GM19238 (cell line): ENCODE data around the gene APP.

Experiments used
- DNase-seq: peaks from one replicate; pipeline ENCODE4 v3.0.0; 2011; ENCODE audit warnings: low spot score; ENCODE audit not compliant: insufficient read length

The APP gene

GRCh38 chr21:25878344-25878743 lies 292.2 kb downstream of the APP start:
- DNase-seq: no peak

DNA sequence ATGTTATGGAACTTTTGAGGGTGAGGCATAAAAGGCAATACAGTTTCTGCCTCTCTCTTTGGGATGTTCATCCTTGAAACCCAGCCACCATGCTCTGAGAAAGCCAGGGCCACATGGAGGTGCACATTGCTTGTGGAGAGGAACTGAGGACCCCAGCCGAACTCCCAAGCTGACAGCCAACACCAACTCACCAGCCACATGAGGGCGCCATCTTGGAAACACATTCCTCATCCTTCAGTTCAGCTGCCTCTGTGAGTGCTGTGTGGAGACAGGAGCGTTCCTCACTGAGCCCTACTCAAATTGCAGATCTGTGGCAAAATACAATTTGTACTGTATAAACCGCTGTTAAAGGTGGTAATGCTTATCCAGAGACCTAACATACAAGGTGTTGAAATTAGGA lies 298.3 kb downstream of the APP start:
- DNase-seq: no peak

DNA sequence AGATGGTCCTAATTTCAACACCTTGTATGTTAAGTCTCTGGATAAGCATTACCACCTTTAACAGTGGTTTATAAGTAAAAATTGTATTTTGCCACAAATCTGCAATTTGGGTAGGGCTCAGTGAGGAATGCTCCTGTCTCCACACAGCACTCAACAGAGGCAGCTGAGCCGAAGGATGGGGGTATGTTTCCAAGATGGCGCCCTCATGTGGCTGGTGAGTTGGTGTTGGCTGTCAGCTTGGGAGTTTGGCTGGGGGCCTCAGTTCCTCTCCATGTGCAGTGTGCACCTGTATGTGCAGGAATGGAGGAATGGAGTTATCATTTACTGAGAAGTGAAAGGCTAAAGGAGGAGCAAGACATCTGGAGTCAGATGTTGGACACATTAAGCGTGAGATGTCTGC lies 299.0 kb downstream of the APP start:
- DNase-seq: no peak

DNA sequence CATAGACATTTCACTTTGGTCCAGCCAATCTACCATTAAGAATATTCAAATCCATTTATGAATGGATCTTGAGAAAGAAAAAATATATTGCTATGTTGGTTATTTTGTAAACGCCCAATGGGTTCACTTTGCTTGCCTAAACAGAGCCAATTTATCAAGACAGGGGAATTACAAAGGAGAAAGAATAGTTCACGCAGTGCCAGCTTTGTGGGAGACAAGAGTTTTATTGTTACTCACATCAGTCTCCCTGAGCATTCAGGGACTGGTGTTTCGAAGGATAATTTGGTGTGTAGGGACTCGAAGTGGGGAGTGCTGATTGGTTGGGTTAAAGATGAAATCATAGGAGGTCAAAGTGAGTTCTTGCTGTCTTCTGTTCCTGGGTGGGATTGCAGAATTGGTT lies 300.5 kb downstream of the APP start:
- DNase-seq: no peak

GRCh38 chr21:25867061-25867460 lies 303.5 kb downstream of the APP start:
- no peak for DNase-seq

DNA sequence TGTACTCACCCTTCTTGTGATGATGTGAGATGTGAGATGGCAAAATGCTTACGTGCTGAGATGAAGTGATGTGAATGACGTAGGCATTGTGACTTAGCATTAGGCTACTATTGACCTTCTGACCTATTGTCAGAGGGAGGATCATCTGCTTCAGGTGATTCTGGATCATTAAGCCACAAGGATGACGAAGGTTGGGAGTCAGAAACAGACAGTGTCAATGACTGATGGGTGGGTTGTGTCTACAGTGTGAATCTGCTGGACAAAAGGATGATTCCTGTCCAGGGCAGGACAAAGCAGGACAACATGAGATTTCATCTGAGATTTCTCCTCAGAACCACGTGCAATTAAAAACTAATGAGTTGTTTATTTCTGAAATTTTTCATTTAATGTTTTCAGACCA lies 306.8 kb downstream of the APP start:
- no peak for DNase-seq

- DNase-seq: no peak
Observed at GRCh38 chr21:25863031-25863430, 307.5 kb downstream of the APP start.

- DNase-seq: peak; percentile 10
Observed at GRCh38 chr21:25862596-25862995, 308.0 kb downstream of the APP start.

DNA sequence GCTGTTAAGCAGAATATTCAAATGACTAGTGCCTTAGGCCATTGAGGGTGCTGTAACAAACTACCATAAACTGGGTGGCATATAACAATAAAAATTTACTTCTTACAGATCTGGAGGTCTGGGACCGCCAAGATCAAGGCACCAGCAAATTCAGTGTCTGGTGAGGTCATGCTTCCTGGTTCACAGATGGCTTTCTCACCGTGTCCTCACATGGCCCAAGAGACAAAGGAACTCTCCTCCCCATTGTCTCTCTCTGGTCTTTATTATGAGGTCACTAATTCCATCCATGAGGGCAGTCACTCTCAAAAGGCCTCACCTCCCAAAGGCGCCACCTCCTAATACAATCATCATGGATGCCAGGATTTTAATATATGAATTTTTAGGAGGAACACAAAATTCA lies 308.5 kb downstream of the APP start:
- DNase-seq: no peak

- no peak for DNase-seq
Observed at GRCh38 chr21:25859235-25859929, 311.2 kb downstream of the APP start.

- no peak for DNase-seq
Observed at GRCh38 chr21:25858325-25858724, 312.2 kb downstream of the APP start.

GRCh38 chr21:25857308-25858074 lies 313.1 kb downstream of the APP start:
- DNase-seq: no peak

DNA sequence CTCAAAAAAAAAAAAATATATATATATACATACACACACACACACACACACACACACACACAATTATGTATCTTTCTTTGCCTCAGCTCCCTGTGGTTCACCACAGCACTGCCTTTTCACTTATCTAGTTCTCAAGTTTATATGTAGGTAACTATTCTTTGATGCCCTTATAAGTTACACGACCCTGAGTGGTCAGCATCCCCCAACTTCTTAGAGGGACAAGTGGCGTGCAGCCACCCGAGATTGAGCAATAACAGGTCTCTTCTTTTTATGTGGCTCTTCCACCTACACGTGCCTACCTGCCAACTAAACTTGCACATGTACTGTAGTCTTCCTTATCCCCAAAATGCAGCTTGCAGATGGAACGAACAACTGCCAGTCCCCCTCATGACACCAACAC lies 315.0 kb downstream of the APP start:
- no peak for DNase-seq

- DNase-seq: no peak
Observed at GRCh38 chr21:25850126-25850842, 320.3 kb downstream of the APP start.

DNA sequence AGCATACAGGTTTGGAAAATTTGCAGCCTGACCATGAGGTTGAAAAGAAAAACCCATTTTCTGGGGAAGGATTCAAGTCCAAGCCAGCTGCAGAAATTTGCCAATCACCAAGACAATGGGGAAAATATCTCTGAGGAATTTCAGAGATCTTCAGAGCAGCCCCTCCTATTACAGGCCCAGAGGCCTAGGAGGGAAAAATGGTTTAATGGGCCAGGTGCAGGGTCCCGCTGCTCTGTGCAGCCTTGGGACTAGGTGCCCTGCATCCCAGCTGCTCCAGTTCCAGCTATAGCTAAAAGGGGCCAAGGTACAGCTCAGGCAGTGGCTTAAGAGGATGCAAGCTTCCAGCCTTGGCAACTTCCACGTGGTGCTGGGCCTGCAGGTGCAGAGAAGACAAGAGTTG lies 322.3 kb downstream of the APP start:
- no peak for DNase-seq

DNA sequence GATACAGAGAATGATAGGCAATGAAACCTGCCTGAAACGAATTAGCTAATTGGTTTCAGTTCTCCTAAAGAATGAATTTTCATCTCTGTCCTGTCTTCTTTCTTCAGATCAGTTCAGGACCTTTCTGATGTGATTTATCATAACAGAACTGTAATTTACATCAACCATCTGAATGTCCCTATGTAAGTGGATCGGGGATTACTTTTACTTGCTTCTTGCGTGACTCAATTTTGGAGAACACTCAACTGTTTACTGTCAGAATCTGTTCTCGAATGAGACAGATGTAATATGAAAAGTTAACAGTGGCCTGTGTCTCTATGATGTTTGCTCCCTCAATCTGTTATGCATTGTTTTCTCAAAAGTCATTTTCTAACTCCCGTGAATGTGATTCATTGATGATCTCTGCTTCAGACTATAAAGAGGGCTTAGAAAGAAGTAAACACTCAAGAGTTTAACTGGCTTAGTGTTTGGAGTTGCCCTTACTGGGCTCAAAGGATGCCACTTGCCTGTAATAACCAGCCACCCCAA lies 324.8 kb downstream of the APP start:
- no peak for DNase-seq

DNA sequence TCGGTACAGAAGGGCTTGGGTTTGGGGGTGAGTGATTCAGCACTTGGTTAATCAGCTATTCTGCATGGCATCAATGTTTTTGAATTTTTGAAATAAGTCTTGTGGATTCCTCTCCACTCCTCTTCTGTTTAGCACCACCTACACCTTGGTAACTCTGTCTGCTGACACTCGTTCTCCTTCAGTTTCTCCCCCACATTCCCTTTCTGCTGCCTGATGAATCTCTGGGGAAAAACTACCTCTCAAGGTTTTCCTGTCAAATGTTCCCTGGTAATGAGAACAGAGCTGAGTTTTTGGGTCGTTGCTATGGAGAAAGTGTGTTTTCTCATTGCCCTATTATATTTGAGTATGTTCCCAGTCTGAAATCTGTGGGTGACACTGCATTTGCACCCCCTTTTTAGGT lies 327.6 kb downstream of the APP start:
- DNase-seq: no peak

DNA sequence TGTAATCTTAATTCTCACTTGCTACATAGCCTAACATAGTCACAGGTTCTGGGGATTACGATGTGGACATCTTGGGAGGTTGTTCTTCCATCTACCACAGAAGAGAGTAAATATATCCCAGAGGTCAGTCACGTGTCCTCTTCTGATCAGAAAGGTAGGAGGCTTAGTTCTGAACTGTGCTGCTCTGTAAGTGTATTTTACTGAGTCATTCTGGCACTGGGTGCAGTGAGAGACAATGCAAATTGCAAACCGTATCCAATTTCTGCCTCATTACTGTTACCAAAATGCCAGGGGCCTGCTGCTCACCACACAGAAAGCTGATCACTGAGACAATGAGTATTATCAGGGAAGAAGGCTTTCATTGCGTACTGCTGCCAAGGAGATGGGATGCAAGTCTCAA lies 331.8 kb downstream of the APP start:
- no peak for DNase-seq

DNA sequence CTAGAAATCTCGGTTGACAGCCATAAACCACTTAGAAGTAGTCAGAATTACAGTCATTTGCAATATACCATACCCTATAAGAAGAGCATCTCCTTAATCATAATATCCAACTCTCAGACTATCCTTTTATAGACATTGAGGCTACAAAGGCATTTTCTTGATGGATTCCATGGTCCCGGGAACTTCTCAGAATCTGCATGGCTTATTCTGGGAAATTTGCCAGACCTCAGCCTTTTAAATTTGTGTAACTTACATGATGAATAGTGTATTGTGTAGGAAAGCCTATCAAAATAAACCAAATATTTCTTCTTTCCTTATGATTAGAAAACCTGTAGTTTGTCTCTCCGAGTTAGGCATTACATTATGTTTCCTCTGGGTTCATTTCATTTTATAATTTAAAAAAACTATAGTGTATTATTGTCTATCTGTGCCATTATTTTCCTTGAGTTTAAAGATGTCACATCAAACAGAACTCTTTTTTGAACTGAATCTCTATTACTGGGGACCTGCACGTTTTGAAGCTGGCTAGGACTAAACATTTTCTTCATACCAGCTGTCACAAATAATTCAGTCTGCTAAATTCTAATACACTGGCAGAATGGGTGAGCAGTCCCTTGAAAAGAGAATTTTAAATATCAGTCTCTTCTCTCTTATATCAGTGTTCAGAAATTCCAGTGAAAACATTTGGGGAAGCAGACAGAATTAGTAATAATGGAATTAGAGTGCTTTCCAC lies 332.9 kb downstream of the APP start:
- DNase-seq: no peak

- no peak for DNase-seq
Observed at GRCh38 chr21:25836396-25836795, 334.2 kb downstream of the APP start.

- DNase-seq: no peak
Observed at GRCh38 chr21:25834381-25834780, 336.2 kb downstream of the APP start.
